Upper lobe of left lung (tissue), 6 donors: Measurements from ENCODE around the gene KLF14. TPM values are rescaled to one million over a fixed set of nuclear protein-coding genes. Genes with fewer than 3 reads are reported as not detected.

ENCODE experiments used
- ATAC-seq, 2 donors: fragments of 200-7000 bp; cut with Tn5 transposase; one replicate each; pipeline ENCODE4 v1.9.1; 2022; ENCODE audit warnings: mild to moderate bottlenecking in 2 of 2, moderate library complexity in 2 of 2; ENCODE audit not compliant: low FRiP score in 2 of 2
- DNase-seq, 2 donors: peaks; one replicate each; pipeline ENCODE4 v3.0.0-alpha.2; 2019 to 2020
- H3K27ac ChIP-seq, 4 donors: fragments of 200-600 bp; sonication (generic); one replicate each; pipeline ENCODE4 v1.5.1; 2016 to 2019
- H3K27me3 ChIP-seq, 4 donors: fragments of 200-600 bp; sonication (generic); one replicate each; pipeline ENCODE4 v1.5.1; 2017 to 2019
- H3K36me3 ChIP-seq, 4 donors: fragments of 200-600 bp; sonication (generic); one replicate each; pipeline ENCODE4 v1.5.1; 2016 to 2019
- H3K4me1 ChIP-seq, 4 donors: fragments of 200-600 bp; sonication (generic); one replicate each; pipeline ENCODE4 v1.5.1; 2018 to 2019
- H3K4me3 ChIP-seq, 4 donors: fragments of 200-600 bp; sonication (generic); one replicate each; pipeline ENCODE4 v1.5.1; 2017 to 2019; ENCODE audit warnings: mild to moderate bottlenecking in 2 of 4, moderate library complexity in 1 of 4
- H3K9me3 ChIP-seq, 4 donors: fragments of 200-600 bp; sonication (generic); one replicate each; pipeline ENCODE4 v1.5.1; 2018 to 2019
- EP300 ChIP-seq, 4 donors: sonication (generic); formaldehyde crosslinking; IDR thresholded peaks; one replicate each; pipeline ENCODE4 v1.5.1; 2017; ENCODE audit warnings: antibody characterized with exemption in 4 of 4, control low read depth in 2 of 4
- POLR2A ChIP-seq, 4 donors: fragments of 450-650 bp; IDR thresholded peaks; one replicate each; pipeline ENCODE4 v1.5.1; 2016 to 2017; ENCODE audit warnings: antibody characterized with exemption in 4 of 4, mild to moderate bottlenecking in 2 of 4
- POLR2AphosphoS5 ChIP-seq, 2 donors: sonication (generic); formaldehyde crosslinking; IDR thresholded peaks; one replicate each; pipeline ENCODE4 v1.5.1; 2017; ENCODE audit warnings: antibody characterized with exemption in 2 of 2
- WGBS, 2 donors: methylation state at CpG; one replicate each; pipeline ENCODE4 v1.1.5; 2017 to 2018; 5-methylcytosine and 5-hydroxymethylcytosine counted together
- total RNA-seq, 6 donors: library from RNA; depleted of rRNA in 4 of 6; stranded (reverse); fragments of >200 nt in 4 of 6; gene quantifications; one replicate each; pipeline versions ENCODE4 v1.1.0 to v1.2.1, GENCODE V29; 2016 to 2021
- TF ChIP-seq, protein P1 (sequence below), 6 experiments: fragments of 450-650 bp in 4 of 6; fragments of 200-600 bp in 2 of 6; sonication (generic) in 2 of 6; IDR thresholded peaks; one replicate each; pipeline ENCODE4 v1.5.1; 2016 to 2019; ENCODE audit warnings: antibody characterized with exemption in 6 of 6
- donor health status: DM: no; HTN: no; CAD: no; lungs with moderate emphysema.
- donor health status: DM: no; HTN: yes; CAD: no; lungs with severe emphysema.

Gene KLF14
- total RNA-seq, 6 donors from 2014 or later = 0.15 to 0.20 (median 0.17) TPM; not detected in 3

DNA sequence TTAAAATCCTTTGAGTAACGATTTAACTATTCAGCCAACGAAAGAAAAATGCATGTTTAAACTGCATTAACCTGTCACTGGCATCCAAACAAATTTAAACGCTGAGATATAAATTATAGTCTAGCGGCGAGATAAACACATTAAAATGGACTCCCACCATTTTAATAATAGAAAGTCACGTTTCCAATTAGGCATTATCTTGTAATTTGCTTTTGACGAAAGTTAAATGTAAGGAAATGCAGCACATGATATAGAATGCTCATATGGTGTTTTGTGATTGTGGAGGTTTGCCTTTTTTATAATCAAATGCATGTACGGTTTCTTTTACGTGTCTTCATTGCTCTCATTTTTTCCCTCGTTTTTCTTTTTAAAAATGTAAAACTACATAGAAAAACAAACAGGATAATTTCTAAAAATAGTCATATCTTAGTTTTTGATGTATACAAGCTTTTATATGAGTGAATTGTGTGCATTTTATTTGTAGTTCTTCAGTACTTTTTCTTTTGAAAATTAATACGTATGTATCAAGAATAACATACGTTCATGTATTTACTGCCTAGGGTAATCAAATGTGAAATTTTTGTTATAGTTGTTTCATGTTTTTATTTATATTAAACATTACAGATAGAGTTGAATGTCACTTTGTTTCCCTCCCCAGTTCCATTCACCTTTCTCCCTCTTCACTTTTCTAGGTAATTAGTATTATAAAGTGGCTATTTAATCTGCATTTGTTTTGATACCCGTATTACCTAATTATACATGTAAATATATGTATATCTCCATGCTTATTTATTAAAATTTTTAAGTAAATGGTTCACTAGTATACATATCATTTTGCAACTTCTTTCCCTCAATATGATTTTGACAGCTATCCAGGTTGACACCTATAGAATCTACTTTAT lies 1.1 kb upstream of the KLF14 start:
- peaks cover 1 to 33% (median 15%) of the 10 kb centered on the region in 4 donors for H3K27me3 ChIP-seq
- H3K36me3 ChIP-seq = no peaks in the 10 kb centered on the region
- H3K4me1 ChIP-seq = peaks cover 0 to 7% (median 5%) of the 10 kb centered on the region in 4 donors
- ATAC-seq (no peak), DNase-seq (no peak)
- H3K9me3 ChIP-seq = peaks cover 21 to 35% (median 28%) of the 10 kb centered on the region in 4 donors
- no peak for TF ChIP-seq POLR2AphosphoS5 (IDR thresholded peaks at IDR 0.05)
- TF ChIP-seq POLR2A (IDR thresholded peaks at IDR 0.05) = no peak
- no peak for TF ChIP-seq EP300 (IDR thresholded peaks at IDR 0.05)
- TF ChIP-seq, protein P1, sequence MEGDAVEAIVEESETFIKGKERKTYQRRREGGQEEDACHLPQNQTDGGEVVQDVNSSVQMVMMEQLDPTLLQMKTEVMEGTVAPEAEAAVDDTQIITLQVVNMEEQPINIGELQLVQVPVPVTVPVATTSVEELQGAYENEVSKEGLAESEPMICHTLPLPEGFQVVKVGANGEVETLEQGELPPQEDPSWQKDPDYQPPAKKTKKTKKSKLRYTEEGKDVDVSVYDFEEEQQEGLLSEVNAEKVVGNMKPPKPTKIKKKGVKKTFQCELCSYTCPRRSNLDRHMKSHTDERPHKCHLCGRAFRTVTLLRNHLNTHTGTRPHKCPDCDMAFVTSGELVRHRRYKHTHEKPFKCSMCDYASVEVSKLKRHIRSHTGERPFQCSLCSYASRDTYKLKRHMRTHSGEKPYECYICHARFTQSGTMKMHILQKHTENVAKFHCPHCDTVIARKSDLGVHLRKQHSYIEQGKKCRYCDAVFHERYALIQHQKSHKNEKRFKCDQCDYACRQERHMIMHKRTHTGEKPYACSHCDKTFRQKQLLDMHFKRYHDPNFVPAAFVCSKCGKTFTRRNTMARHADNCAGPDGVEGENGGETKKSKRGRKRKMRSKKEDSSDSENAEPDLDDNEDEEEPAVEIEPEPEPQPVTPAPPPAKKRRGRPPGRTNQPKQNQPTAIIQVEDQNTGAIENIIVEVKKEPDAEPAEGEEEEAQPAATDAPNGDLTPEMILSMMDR (IDR thresholded peaks at IDR 0.05) = no peak
- 17 to 23% methylated on average over 13 of the region's 13 CpGs for WGBS, 2 donors
- no peak overlapping the region for H3K27ac ChIP-seq
- H3K4me3 ChIP-seq = peak overlapping the region in 3 of 4 donors; percentile 48 to 54 (median 52)

DNA sequence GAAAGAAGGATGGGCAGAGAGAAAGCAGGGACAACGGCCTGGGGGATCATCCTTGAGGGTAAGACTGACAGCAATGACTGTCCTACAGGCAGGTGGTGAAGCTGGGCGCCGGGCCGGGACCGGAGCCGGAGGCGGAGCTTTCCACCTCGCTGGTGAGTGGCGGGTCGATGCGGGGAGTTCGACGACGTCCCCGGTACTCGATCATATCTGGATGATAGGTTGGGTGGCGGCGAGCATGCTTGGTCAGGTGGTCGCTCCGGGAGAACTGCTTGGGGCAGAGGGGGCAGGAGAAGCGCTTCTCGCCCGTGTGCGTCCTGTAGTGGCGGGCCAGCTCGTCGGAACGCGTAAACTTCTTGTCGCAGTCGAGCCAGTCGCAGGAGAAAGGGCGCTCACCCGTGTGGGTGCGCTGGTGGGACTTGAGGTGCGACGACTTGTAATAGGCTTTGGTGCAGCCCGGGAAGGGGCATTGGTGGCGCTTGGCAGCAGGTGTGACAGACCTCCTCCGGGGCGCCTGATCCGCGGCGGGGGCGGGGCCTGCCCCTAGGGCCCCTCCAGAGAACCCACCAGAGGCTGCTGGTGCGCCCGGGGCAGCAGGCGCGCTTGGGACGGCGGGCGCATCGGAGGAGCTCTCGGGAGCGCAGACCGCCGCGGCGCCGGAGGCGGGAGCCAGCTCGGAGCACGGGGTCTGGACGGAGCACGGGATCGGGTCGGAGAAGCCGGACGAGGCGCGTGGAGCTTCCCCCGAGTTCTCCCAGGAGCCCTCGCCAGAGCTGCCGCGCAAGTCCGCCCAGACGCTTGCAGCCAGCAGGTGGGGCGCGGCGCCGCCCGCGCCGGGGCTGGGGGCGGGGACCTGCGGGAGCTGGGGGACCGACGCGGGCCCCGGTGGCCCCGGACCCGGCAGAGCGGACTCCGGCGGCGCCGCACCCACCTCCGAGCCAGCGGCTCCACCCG lies 752 bp downstream of the KLF14 start:
- Histone ChIP-seq H3K27ac (peak overlapping the region in 1 of 4 donors; percentile 46), H3K4me3 (peak overlapping the region in 3 of 4 donors; percentile 48 to 54 (median 52)), H3K27me3 (peaks cover 1 to 33% (median 15%) of the 10 kb centered on the region in 4 donors), H3K9me3 (peaks cover 21 to 35% (median 28%) of the 10 kb centered on the region in 4 donors), H3K4me1 (peaks cover 0 to 7% (median 5%) of the 10 kb centered on the region in 4 donors), H3K36me3 (no peaks in the 10 kb centered on the region)
- ATAC-seq (peak in 1 of 2 donors; percentile 63), DNase-seq (peak in 1 of 2 donors; percentile 90)
- TF ChIP-seq POLR2AphosphoS5 (IDR thresholded peaks at IDR 0.05) = no peak
- no peak for TF ChIP-seq EP300 (IDR thresholded peaks at IDR 0.05)
- TF ChIP-seq, protein P1 (IDR thresholded peaks at IDR 0.05) = no peak
- TF ChIP-seq POLR2A (IDR thresholded peaks at IDR 0.05) = no peak
- 23 to 31% methylated on average over 20 to 58 of the region's 100 CpGs for WGBS, 2 donors

DNA sequence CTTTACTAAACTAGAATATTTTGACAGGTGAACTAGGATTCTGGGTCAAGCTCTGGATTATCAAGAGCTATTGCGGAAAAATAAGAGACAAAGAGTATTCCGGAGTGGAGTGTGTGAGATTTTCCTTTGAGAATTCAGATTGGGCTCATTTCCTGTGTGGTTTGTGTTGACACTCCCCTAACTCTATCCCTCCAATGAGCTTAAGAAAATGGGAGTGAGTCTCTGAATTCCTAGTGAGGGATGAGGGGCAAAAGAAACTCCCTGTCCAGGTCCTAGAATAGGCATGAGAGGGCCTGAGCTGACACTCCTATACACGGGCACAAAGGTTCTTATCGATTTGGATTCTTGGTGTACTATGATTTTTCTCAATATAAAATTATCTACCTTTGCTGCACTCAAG lies 10.2 kb downstream of the KLF14 start:
- Histone ChIP-seq H3K4me1 (no peaks in the 10 kb centered on the region), H3K27ac (no peak overlapping the region), H3K9me3 (no peaks in the 10 kb centered on the region), H3K4me3 (no peak overlapping the region), H3K27me3 (no peaks in the 10 kb centered on the region), H3K36me3 (no peaks in the 10 kb centered on the region)
- no peak for ATAC-seq
- TF ChIP-seq POLR2A (IDR thresholded peaks at IDR 0.05) = no peak
- TF ChIP-seq, protein P1 (IDR thresholded peaks at IDR 0.05) = no peak
- TF ChIP-seq POLR2AphosphoS5 (IDR thresholded peaks at IDR 0.05) = no peak
- TF ChIP-seq EP300 (IDR thresholded peaks at IDR 0.05) = no peak
- 73 to 80% methylated on average over 4 of the region's 4 CpGs for WGBS, 2 donors
- DNase-seq = no peak

DNA sequence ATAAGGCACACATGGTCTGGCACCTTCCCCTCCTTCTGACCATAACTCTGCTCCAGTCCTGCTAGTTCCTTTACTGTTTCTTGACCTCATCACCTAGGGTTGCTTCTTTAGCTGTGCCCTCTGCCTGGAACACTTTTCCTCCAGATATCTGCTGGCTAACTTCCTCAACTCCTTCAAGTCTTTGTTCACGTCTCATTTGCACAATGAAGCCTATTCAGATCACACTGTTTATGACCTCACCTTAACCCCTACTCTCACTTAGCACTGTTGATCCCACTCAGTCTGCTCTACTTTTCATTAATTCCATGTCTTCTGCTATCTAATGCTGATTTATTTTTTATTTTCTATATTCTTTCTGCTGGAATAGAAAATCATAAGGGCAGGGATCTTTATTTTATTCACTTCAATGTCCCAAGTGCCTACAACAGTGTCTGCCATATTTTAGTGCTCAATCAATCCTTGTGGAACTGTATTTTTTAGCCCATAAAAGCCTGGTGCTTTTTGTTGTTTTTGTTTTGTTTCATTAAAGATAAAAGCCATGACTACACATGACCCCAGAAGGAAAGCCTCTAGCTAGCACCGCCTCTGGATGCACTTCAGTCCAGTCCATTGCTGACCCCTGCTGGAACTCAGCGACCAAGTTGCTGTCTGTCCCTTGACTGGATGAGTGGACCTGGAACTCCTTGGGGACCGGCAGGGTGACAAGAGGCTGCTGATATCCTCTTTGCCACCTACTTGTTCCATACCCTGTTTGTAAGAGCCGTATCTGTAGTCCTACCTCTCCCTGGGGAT lies 12.3 kb downstream of the KLF14 start:
- peak; percentile 70 to 83 for ATAC-seq
- no peak overlapping the region for H3K27ac ChIP-seq
- H3K36me3 ChIP-seq = no peaks in the 10 kb centered on the region
- TF ChIP-seq POLR2A (IDR thresholded peaks at IDR 0.05) = no peak
- TF ChIP-seq, protein P1 (IDR thresholded peaks at IDR 0.05) = peak in 5 of 6 experiments; percentile 33 to 61 (median 52)
- no peak for TF ChIP-seq EP300 (IDR thresholded peaks at IDR 0.05)
- TF ChIP-seq POLR2AphosphoS5 (IDR thresholded peaks at IDR 0.05) = no peak
- no peaks in the 10 kb centered on the region for H3K9me3 ChIP-seq
- no peaks in the 10 kb centered on the region for H3K4me1 ChIP-seq
- 25 to 32% methylated on average over 5 of the region's 5 CpGs for WGBS, 2 donors
- H3K4me3 ChIP-seq = no peak overlapping the region
- peak in 1 of 2 donors; percentile 60 for DNase-seq
- no peaks in the 10 kb centered on the region for H3K27me3 ChIP-seq
